Measurements from ENCODE around the gene MME.

Gene MME

GRCh38 chr3:155197786-155198185 lies 117.7 kb downstream of the MME start:
- no peak for DNase-seq (ENCODE audit: low spot score)
- in situ Hi-C loops (cut with MboI; ENCODE audit: low sequenced_read_pairs, unreplicated experiment), result no loop called here
- TF ChIP-seq, protein P1, sequence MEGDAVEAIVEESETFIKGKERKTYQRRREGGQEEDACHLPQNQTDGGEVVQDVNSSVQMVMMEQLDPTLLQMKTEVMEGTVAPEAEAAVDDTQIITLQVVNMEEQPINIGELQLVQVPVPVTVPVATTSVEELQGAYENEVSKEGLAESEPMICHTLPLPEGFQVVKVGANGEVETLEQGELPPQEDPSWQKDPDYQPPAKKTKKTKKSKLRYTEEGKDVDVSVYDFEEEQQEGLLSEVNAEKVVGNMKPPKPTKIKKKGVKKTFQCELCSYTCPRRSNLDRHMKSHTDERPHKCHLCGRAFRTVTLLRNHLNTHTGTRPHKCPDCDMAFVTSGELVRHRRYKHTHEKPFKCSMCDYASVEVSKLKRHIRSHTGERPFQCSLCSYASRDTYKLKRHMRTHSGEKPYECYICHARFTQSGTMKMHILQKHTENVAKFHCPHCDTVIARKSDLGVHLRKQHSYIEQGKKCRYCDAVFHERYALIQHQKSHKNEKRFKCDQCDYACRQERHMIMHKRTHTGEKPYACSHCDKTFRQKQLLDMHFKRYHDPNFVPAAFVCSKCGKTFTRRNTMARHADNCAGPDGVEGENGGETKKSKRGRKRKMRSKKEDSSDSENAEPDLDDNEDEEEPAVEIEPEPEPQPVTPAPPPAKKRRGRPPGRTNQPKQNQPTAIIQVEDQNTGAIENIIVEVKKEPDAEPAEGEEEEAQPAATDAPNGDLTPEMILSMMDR (IDR thresholded peaks at IDR 0.05; ENCODE audit: borderline replicate concordance, control extremely low read depth, extremely low read depth, insufficient read depth, missing control alignments), result no peak

DNA sequence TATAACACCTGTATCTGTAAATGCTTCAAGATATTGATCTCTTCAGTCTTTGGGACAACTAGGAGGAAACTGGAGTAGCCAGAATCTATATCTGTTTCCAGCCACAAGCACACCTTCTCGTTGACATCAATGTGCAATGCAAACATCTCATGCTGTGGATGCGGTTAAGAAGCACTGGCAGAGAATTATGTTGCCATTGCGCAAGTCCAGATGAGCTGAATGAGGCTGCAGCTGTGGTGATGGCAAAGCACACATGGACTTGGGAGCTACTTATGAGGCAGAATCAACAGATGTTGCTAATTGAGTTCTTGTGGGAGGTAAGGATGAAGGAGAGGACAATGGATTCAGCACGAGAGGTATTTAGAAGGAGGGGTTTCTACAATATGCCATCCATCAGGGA lies 122.5 kb downstream of the MME start:
- no peak for DNase-seq (ENCODE audit: low spot score)
- in situ Hi-C loops (cut with MboI; ENCODE audit: low sequenced_read_pairs, unreplicated experiment), result no loop called here
- TF ChIP-seq, protein P1 (IDR thresholded peaks at IDR 0.05; ENCODE audit: borderline replicate concordance, control extremely low read depth, extremely low read depth, insufficient read depth, missing control alignments), result no peak

DNA sequence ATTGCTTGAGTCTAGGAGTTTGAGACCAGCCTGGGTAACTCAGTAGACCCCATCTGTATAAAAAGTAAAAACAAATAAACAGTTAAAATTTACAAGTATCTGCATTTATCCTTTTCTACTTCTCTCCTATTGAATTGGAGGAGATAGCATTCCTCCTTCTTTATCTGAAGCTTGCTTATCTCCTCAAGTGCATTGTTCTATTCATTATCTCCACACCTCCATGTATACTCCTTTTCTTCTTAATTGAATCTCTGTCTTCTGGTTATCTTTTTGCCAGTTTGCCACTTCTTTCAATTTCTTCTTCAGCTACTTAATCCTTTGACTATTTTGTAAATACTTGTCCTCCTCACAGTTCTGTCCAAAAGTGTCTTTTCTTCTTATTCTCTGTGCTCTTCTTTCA lies 124.7 kb downstream of the MME start:
- TF ChIP-seq, protein P1 (IDR thresholded peaks at IDR 0.05; ENCODE audit: borderline replicate concordance, control extremely low read depth, extremely low read depth, insufficient read depth, missing control alignments), result no peak
- in situ Hi-C loops (cut with MboI; ENCODE audit: low sequenced_read_pairs, unreplicated experiment), result no loop called here
- DNase-seq (ENCODE audit: low spot score), result no peak

GRCh38 chr3:155208183-155208800 lies 128.2 kb downstream of the MME start:
- in situ Hi-C loops (cut with MboI; ENCODE audit: low sequenced_read_pairs, unreplicated experiment), result no loop called here
- TF ChIP-seq, protein P1 (IDR thresholded peaks at IDR 0.05; ENCODE audit: borderline replicate concordance, control extremely low read depth, extremely low read depth, insufficient read depth, missing control alignments), result no peak
- no peak for DNase-seq (ENCODE audit: low spot score)

- TF ChIP-seq, protein P1 (IDR thresholded peaks at IDR 0.05; ENCODE audit: borderline replicate concordance, control extremely low read depth, extremely low read depth, insufficient read depth, missing control alignments), result no peak
- no peak for DNase-seq (ENCODE audit: low spot score)
- in situ Hi-C loops (cut with MboI; ENCODE audit: low sequenced_read_pairs, unreplicated experiment), result no loop called here
Observed at GRCh38 chr3:155210736-155211135, 130.6 kb downstream of the MME start.

DNA sequence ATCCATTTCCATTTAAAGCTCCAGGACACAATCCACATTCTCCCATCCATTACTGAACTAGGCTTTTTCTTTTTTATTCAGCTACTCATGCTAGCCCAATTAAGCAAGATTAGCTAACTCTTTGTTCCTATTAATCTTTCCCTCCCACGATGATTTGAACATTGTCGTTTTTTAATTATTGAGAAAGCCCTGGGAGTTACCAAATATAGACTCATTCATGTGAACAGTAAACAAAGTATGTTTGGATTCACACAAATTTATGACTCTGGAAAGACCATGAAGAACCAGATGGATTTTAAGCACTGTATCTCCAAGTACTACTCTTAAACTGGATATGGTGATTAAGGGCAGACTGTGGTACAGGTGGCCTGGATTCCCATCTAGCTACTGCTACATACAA lies 131.1 kb downstream of the MME start:
- TF ChIP-seq, protein P1 (IDR thresholded peaks at IDR 0.05; ENCODE audit: borderline replicate concordance, control extremely low read depth, extremely low read depth, insufficient read depth, missing control alignments), result no peak
- no peak for DNase-seq (ENCODE audit: low spot score)
- in situ Hi-C loops (cut with MboI; ENCODE audit: low sequenced_read_pairs, unreplicated experiment), result no loop called here
